Stimulated activated CD4-positive, alpha-beta T cell treated with anti-CD3 and anti-CD28 coated beads, Interleukin-4, amount 100 ng/mL, for 24 hours (primary cell): ENCODE results near the gene TRPC6.
"Not testable (repeated sequence)": the region's sequence is repeated elsewhere in the genome, so short reads cannot be mapped to it uniquely, and the experiment has no call there.

Source experiments
- DNase-seq: peaks from one replicate; pipeline ENCODE4 v3.0.0-alpha.2; 2020

Gene TRPC6

DNA sequence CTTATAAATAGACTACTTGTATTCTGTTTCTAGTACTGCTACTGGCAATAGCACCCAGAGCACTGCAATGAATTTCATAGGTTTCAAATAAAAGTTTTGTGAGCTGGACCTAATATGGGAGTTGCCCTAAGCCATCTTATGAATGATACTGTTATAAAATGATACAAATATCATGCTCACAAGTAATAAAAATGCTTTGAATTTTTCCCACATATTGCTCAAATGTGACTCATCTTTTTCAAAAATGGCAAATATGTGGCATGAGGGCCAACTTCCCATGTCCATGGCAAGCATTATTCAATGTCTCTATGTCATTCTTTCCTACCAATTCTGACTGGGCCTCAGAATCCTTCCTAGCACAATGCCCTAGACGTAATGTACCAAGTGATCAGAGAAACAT, 137.6 kb downstream of the TRPC6 start:
- DNase-seq, result no peak

DNA sequence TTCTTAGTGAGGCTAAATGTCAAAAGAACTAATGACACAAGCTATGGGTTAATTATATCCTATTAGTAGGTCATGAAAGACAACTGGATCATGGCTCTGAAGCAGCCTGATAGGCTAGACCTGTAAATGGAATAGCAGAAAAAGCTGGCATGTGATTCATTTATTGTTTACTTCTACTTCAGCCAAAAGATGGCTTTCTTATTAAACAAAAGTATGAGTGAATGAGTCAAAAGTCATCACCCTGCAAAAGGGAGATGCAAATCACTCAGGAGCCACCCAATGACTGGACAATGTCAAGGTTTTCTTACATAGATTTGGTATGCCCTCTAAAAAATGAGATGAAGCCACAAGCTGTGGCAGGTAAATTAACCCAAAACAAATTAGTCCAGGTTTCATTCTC, 138.0 kb downstream of the TRPC6 start:
- DNase-seq, result no peak

DNA sequence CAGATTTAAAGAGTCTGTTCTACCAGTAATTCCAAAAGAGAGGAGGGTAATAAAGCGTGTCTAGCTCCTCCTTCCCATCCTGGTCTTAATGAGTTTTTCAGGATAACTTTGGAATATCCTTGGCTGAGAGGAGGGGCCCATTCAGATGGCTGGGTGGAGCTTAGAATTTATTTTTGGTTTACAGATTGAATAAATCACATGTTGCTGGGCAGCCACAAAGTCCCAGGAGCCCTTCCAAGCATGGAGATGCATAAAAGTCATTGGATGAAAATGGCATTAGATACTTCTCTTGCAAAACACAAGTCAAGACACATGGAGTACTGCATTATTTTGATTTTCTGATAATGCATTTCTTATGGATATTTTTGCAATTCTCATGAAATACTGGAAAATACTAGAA, 139.0 kb downstream of the TRPC6 start:
- DNase-seq, result no peak

DNA sequence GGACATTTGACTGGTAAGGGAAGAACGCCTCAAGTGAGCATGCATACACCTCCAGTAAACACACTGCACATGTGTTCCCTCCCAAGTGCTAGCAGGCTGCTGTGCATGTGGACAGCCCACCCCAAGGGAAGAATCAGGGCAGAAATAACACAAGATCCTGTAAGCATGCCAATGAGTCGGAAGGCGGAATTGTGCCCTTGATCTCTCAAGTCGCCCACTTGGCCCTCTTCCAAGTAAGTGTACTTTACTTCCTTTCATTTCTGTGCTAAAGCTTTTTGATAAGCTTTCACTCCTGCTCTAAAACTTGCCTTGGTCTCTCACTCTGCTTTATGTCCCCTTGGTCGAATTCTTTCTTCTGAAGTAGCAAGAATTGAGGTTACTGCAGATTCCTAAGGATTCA, 139.6 kb downstream of the TRPC6 start:
- no peak for DNase-seq

DNA sequence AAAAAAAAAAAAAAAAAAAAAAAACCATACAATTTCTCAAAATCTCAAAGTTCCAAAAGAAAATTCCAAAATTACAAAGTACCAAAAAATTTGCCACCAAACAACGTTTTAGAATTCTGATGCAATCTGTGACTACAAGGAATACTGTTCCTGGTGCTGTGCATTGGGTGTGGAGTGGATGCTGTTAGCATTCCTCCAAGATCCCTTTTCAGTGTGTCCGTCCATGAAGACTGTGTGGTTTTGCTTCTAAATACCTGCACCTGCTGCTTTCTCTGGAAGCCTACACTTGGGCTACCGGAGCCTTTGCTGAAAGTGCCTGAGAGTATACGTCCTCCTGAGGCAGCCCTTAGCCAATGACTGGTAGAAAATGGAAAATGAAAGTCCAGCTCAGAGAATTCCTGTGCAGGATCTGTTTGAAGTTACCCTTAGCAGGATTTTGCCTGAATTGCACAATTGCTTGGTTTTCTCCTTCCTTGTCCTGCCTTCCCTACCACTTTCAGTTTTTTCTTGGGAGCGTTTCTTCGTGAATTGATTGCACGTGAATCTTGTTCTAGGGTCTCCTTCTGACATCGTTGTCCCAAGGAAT, 140.8 kb downstream of the TRPC6 start:
- DNase-seq, result no peak

DNA sequence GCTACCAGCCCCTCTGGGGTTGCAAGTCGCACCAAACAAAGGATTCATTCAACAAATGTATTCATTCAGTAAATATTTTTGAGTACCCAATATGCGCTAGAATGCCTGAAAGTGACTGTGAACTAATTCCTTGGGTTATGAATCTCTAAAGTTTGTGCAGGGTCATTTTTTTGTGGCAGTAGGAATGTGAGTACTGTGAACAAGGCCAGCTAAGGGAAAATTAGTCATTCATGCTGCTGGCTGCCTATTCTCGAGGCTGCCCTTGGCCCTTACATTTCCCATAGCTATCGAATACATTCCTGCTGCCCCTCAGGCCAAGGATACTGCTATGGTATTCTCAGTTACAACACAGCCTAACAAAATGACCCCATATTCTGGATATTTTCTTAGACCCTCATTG, 141.6 kb downstream of the TRPC6 start:
- no peak for DNase-seq

DNA sequence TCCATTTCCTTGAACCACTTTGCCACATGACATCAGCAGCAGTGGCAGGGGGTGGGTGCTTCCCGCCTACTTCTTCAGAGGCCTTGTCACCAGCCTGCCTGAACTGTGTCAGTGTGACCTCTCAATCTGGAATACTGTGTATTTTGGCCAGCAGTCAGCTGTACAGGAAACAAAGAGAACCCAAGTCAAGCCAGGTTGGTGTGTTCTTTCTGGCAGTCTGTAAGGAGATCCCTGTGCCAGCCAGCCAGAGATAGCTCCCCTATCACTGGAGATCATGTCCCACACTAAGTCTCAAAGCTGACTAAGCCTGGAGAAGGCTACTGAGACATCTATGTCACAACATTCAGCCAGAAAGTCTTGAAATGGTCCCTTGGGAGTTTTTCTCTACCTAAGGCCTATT, 142.1 kb downstream of the TRPC6 start:
- DNase-seq, result no peak

DNA sequence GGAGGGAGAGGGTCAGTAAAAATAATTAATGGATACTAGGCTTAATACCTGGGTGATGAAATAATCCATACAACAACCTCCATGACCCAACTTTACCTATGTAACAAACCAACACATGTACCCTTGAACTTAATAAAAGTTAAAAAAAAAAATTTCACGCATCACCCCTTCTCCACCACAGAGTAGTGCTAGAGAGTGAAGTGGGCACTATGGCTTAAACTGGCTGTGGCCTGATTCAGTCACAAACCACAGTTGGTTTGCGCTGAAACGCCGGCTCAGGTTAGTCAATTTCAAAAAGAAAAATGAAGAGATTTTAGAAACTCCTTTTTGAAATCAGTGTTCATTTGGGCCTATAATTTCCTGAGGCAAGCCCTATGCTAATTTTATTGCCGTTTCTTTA, 144.3 kb downstream of the TRPC6 start:
- no peak for DNase-seq

DNA sequence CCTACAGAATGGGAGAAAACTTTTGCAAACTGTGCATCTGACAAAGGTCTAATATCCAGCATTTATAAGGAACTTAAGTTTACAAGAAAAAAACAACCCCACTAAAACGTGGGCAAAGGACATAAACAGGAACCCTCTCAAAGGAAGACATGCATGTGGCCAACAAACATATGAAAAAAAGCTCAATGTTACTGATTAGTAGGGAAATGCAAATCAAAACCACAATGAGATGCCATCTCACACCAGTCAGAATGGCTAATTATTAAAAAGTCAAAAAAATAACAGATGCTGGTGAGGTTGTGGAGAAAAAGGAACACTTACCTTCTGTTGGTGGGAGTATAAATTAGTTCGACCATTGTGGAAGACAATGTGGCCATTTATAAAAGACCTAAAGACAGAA, 145.1 kb downstream of the TRPC6 start:
- not testable (repeated sequence) for DNase-seq

DNA sequence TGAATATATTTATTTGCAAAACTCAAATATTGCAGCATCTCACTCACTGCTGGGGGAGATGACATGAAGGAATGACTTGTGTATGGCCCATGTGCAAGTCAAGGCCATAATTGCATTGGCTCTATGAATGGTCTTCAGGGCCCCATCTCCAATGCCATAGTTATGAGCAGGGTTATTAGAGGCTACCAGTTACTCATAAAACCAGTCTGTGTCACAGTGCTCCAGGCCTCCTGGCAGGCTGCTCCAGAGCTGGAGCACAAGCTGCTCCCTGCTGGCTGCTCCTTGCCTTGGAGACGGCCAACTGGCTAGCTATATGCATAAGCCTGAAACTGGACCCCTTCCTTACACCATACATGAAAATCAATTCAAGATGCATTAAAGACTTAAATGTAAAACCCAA, 145.7 kb downstream of the TRPC6 start:
- DNase-seq, result no peak

DNA sequence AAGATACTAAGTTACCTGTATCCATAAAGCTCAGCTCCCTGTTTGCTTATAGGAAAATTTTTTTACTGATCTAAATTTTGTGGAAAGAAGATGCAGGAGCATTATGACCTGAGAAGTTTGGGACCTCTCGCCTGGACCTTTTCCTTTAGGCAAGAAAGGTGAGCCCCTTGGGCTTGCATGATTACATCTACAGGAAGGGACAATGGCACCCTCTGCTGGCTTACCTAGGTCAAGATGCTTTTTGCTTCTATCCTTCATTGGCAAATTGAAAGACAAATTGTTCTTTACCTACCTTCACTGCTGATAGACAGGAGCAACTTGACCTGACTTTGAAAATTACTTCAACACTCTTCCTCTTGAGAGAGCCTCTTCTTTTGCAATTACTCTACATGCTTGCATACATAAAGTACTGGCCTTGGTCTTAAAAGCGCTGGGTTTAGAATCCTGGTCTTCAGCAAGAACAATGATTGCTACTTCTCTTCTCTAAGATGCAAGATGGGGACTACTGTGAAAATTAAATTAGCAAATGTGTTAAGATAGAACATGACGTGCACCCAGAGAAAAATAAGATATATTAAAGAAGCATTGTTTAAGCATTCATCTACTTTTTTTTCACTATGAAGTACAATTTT, 147.2 kb downstream of the TRPC6 start:
- no peak for DNase-seq

DNA sequence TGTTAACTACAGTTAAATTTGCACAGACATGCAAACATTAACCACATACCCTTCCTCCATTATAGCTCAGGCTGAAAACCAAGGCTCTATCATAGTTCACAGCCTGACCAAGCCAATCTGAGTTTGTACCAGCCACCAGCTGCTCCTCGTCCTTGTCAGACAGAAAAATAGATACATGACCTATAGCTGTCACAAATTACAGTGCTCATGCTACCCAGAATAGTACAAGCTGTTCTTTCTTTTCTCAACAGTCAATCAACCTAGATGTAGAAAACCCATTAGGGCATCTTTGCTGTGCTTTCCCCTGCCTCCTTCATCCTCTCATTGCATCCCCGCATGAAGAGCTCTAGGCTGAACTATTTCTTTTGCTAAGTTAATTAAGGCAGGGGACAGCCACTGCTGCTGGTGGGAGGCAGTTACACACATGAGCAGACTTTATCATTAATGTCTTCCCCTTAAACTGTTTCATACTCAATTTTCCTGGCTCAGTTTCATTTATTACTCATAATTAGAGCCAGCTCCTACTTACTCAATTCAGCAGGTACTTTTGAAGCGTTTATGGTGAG, 148.3 kb downstream of the TRPC6 start:
- DNase-seq, result no peak

DNA sequence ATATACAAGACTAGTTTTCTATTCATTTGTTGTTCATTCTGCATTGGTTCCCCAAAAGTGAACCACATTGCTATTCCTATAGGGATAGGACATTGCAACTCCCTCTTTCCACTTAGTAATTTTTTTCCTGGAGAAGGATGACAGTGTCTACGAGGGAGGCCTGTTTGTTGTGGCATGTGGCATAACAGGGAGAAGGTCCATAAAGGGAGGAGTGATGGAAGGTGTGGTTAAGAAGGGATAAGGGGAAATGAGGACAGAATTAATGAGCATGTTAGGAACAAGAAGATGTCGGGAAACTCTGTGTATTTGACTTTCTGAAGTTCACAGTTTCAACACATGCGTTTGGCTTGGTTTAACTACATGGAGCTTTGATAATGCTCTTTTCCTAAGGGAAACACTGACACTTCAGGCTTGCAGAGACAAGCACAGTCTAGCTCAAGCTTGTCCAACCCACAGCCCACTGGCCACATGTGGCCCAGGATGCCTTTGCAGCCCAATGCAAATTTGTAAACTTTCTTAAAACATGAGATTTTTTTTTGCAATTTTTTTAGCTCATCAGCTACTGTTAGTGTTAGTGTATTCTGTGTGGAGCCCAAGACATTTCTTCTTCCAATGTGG, 149.7 kb downstream of the TRPC6 start:
- no peak for DNase-seq

DNA sequence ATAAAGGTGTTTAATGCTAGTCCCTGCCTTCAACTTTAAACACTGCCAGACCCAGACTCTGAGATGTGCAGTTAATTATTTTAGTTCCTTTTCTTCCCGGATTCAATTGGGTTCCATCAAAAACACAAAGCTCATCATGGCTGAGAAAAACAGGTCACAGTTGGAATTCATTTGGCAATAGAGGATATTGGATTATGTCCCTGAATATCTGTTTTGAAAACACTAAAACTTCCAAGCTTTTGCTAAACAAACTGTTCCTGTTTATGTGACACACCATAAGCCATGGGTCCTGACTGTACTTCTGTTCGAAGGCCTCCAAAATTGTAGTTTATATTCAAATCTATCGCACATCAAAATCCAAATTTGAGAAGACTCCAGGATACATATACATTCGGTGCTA, 150.7 kb downstream of the TRPC6 start:
- DNase-seq, result no peak

DNA sequence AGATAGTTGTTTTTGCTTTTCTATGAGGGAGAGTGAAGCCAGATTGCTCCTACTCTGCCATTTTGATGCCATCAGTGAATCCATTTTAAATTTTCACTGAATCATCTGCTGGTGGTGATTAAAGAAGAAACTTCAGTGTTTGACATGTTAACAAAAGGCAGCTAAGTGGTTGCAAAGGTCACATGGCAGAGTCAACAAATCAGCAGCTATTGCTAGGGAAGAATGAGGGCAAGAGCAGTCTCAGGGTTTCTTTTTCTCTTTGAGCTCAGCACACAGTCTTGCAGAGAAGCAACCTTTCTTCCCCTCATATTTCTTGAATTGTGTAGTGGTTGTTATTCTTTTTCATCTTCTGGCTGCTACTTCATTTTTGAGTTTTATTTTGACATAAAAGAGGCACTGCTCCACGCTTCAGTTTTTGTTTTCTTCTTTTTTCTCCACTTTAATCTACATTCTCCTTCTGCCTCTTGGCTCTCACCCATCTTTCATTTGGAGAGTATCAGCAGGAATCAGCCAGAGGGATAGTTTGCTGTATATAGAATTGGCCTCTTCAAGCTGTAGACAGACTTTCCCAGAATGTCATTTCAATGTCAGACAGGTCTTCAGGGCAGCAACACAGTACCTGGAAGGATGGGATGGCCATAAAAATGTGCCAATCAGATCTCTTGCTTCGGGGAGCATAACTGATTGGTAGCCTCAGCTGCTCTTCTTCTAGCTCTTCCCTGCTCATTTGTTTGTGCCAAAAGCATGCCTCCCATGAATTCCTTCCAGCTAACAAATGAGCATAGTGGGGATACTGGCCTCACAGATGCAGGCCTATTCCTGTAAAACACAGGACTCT, 153.9 kb downstream of the TRPC6 start:
- DNase-seq, result no peak

DNA sequence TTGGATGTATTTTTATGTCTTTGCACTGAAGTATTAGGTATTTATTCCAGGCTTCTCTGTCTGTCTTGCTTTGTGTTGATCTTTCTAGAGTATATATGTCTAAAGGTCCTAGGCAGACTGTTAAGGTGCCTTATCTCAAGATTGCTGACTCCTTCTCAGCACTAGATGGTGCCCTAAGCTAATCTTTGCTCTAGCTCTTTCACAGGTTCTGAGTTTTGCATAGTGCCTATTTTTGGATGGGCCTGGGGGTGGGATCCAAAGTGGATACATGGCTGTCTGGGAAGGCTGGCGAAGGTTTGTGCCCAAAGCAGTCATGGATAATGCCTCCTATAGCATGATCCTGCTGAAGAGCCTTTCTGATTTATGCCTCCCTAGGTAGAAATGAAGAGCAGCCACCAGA, 154.9 kb downstream of the TRPC6 start:
- DNase-seq, result no peak

DNA sequence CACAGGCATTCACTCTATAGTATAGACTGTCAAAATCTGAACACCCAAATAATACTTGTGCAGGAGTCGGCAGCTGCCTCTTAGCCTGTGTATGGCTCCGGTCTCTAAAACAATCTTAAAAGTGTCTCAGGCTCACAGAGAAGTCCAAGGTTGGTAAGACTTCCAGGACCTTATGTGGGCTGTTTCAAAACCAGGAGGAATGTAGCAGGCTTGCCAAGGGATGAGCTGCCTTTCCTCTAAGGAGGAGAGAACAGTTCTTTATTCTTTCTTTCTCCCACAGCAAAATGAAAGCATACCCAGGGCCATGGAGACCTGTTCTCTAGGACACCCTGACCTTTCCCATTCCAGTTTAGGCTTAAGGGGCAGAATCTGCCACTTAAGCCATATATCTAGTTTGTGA, 176.5 kb downstream of the TRPC6 start:
- no peak for DNase-seq
